Upper lobe of right lung (tissue), 1 donor: ENCODE measurements around the gene LEMD3. TPM values are rescaled to one million over a fixed set of nuclear protein-coding genes. Genes with fewer than 3 reads are reported as not detected.

Source experiments
- ATAC-seq: fragments of 200-7000 bp; cut with Tn5 transposase; one replicate; pipeline ENCODE4 v1.9.1; 2020; ENCODE audit warnings: mild to moderate bottlenecking, moderate library complexity
- DNase-seq: peaks from one replicate; pipeline ENCODE4 v3.0.0-alpha.2; 2020
- H3K27ac ChIP-seq: fragments of 200-600 bp; one replicate; pipeline ENCODE4 v1.8.0; 2022
- H3K27me3 ChIP-seq: fragments of 200-600 bp; one replicate; pipeline ENCODE4 v1.8.0; 2022; ENCODE audit warnings: mild to moderate bottlenecking
- H3K36me3 ChIP-seq: fragments of 200-600 bp; one replicate; pipeline ENCODE4 v1.8.0; 2022
- H3K4me1 ChIP-seq: fragments of 200-600 bp; one replicate; pipeline ENCODE4 v1.8.0; 2022
- H3K4me3 ChIP-seq: fragments of 200-600 bp; one replicate; pipeline ENCODE4 v1.8.0; 2022; ENCODE audit warnings: mild to moderate bottlenecking
- H3K9me3 ChIP-seq: fragments of 200-600 bp; one replicate; pipeline ENCODE4 v1.8.0; 2022
- intact Hi-C: fragments of 100-400 bp; cut with DNase I; formaldehyde crosslinking; loops from one replicate; pipeline ENCODE4 v1.11.0; 2022
- total RNA-seq: library from RNA; stranded (reverse); fragmentation: NEBNext Ultra II Directional; extraction: Animal tissue kit (Norgen Biotek cat#: 25700); gene quantifications from one replicate; pipeline ENCODE4 v1.2.1, GENCODE V29; 2021
- TF ChIP-seq, protein P1 (sequence below): fragments of 200-600 bp; IDR thresholded peaks from one replicate; pipeline ENCODE4 v1.8.0; 2022; ENCODE audit warnings: antibody characterized with exemption
- donor health status: DM: no; HTN: yes; CAD: no; lungs with severe emphysema.

Gene LEMD3
- total RNA-seq, 1 donor from 2014 or later = 33.1 TPM

DNA sequence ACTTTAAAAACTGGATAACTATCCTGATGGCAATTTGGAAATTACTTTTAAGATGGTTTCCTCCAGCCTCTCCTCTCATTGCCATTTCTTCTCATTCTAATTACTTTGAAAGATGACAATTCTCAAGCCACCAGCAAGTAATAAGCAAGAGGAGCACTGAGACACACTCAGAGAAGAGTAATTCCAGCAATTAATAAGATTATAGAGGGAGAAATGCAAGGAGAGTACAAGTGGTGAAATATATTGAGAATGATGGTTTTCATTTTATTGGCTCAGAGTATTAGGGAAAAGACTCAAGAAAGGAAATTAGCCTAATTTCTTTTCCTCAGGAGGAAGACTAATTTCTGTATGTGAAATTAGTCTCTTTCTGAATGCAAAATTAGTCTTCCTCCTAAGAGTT is 88.6 kb downstream of the LEMD3 start:
- TF ChIP-seq, protein P1, sequence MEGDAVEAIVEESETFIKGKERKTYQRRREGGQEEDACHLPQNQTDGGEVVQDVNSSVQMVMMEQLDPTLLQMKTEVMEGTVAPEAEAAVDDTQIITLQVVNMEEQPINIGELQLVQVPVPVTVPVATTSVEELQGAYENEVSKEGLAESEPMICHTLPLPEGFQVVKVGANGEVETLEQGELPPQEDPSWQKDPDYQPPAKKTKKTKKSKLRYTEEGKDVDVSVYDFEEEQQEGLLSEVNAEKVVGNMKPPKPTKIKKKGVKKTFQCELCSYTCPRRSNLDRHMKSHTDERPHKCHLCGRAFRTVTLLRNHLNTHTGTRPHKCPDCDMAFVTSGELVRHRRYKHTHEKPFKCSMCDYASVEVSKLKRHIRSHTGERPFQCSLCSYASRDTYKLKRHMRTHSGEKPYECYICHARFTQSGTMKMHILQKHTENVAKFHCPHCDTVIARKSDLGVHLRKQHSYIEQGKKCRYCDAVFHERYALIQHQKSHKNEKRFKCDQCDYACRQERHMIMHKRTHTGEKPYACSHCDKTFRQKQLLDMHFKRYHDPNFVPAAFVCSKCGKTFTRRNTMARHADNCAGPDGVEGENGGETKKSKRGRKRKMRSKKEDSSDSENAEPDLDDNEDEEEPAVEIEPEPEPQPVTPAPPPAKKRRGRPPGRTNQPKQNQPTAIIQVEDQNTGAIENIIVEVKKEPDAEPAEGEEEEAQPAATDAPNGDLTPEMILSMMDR = no peak

DNA sequence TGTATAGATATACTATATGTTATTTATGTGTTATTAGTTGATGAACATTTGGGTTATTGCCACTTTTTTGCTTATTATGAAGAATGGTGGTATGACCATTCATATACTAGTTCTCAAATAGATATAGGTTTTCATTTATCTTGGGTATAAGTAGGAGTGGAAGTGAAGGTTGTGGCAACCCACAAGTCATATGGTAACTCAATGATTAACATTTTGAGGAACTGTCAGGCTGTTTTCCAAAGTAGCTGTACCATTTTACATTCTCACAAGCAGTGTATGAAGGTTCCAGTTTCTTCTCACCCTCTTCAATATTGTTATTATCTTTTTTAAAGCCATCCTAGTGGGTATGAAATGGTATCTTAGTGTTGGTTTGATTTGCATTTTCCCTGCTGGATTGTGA is 90.1 kb downstream of the LEMD3 start:
- no peaks in the 10 kb centered on the region for H3K36me3 ChIP-seq
- ATAC-seq (no peak), DNase-seq (no peak)
- H3K9me3 ChIP-seq = no peaks in the 10 kb centered on the region
- H3K27ac ChIP-seq = no peak overlapping the region
- no peaks in the 10 kb centered on the region for H3K4me1 ChIP-seq
- intact Hi-C loops = no loop called here
- H3K27me3 ChIP-seq = no peaks in the 10 kb centered on the region
- TF ChIP-seq, protein P1 = no peak
- no peak overlapping the region for H3K4me3 ChIP-seq

More for the DNA sequence above, 88.6 kb downstream of the LEMD3 start:
- H3K4me1 ChIP-seq = no peaks in the 10 kb centered on the region
- no peak for ATAC-seq
- intact Hi-C loops = no loop called here
- DNase-seq = no peak
- no peaks in the 10 kb centered on the region for H3K9me3 ChIP-seq
- H3K27ac ChIP-seq = no peak overlapping the region
- H3K36me3 ChIP-seq = no peaks in the 10 kb centered on the region
- no peaks in the 10 kb centered on the region for H3K27me3 ChIP-seq
- no peak overlapping the region for H3K4me3 ChIP-seq

DNA sequence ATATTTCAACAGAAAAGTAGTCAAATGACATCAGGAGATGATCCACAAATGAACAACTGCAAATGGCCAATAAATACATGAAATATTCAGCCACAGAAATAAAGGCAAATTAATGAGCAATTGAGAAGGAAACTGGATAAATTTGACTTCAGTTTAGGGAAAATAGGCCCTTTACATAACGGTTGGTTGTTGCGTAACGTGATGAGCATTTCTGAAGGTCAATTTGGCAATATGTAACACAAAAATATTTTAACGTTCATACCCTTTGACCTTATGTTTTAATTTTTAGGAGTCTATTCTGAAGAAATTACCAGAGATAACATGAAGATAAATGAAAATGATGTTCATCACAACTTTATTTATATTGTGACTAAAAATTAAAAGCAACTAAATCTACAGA is 94.4 kb downstream of the LEMD3 start:
- TF ChIP-seq, protein P1 = no peak
- H3K4me1 ChIP-seq = no peaks in the 10 kb centered on the region
- ATAC-seq (no peak), DNase-seq (no peak)
- no peaks in the 10 kb centered on the region for H3K9me3 ChIP-seq
- intact Hi-C loops = no loop called here
- H3K4me3 ChIP-seq = no peak overlapping the region
- H3K27me3 ChIP-seq = no peaks in the 10 kb centered on the region
- H3K36me3 ChIP-seq = no peaks in the 10 kb centered on the region
- no peak overlapping the region for H3K27ac ChIP-seq

DNA sequence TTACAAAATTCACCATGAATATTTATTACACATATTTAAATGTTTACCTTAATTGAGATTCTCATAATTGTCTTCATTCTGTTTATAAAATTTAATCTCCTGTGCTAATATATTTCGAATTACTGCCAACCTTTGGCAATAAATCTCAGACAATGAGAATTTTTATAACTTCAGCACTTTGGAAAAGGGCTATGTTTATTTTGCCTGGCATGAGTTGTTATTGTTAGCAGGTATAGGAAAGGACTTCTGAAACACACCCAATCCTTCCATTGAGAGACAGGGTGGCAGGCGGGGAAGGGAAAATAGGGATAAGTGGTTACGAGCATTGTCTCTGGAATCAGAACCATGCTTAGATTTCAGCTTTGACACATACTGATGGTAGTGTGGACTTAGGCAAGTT is 97.0 kb downstream of the LEMD3 start:
- DNase-seq = no peak
- H3K4me1 ChIP-seq = no peaks in the 10 kb centered on the region
- H3K9me3 ChIP-seq = no peaks in the 10 kb centered on the region
- ATAC-seq = no peak
- TF ChIP-seq, protein P1 = no peak
- H3K27me3 ChIP-seq = no peaks in the 10 kb centered on the region
- no peak overlapping the region for H3K4me3 ChIP-seq
- intact Hi-C loops = no loop called here
- H3K27ac ChIP-seq = no peak overlapping the region
- no peaks in the 10 kb centered on the region for H3K36me3 ChIP-seq

DNA sequence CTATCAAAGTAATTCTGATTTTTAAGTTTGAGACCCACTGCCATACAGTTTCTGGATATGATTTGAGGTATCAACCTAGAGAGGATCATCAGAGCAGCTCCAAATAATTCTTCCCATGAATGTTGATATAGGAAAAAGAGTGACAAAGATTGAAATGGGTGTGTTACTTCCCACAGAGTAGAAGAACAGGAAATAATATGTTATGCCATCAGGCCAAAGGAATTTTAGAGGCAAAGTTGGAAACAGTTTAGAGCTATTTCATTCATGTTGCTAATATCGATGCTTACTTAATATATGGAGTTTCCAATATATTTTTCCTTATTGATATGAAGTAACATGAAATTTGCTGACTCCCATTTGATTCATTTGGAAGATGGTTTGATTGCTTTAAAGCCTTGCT is 100.2 kb downstream of the LEMD3 start:
- no peak overlapping the region for H3K27ac ChIP-seq
- DNase-seq = no peak
- TF ChIP-seq, protein P1 = no peak

DNA sequence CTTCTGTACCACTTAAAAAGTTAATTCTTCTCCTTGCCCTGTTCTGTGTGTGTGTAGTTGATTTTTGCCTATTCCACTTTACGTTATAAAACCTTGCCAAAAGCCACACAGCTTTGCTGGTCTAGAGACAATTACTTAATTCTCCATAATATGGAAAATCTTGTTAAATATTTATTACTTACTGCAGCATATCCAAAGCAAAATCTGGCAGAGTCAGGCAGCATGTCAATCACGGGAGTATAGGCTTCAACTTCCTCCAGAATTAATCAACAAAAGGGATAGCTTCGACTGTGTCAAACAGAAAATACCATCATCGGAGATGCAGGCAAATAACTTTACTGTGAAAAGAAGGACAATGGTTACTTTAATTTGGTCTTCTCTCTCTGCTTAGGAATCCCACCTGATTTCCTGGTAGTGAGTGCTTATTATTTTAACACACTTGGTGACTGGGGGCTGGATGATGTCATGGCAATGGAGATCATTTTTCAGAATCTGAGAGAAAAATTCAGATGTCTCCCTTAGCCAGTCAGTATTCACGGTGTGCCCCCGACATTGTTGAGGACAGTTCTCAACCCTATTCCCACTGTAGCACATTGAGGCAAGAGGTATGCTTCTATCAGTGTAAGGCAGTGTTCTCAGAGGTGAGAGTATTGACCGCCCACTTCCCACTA is 105.4 kb downstream of the LEMD3 start:
- Histone ChIP-seq H3K4me3 (no peak overlapping the region), H3K36me3 (no peaks in the 10 kb centered on the region), H3K27me3 (no peaks in the 10 kb centered on the region), H3K4me1 (no peaks in the 10 kb centered on the region), H3K9me3 (no peaks in the 10 kb centered on the region), H3K27ac (no peak overlapping the region)
- TF ChIP-seq, protein P1 = no peak
- DNase-seq (no peak), ATAC-seq (no peak)
- intact Hi-C loops = no loop called here

More for the DNA sequence above, 100.2 kb downstream of the LEMD3 start:
- Histone ChIP-seq H3K4me3 (no peak overlapping the region), H3K27me3 (no peaks in the 10 kb centered on the region), H3K36me3 (no peaks in the 10 kb centered on the region), H3K4me1 (no peaks in the 10 kb centered on the region), H3K9me3 (no peaks in the 10 kb centered on the region)
- ATAC-seq = no peak
- intact Hi-C loops = no loop called here
